PC-9 (cell line): ENCODE data around the gene RPS6KA5. TPM values are rescaled to one million over a fixed set of nuclear protein-coding genes. Genes with fewer than 3 reads are reported as not detected.

Source experiments
- BruUV-seq: library from RNA; stranded (reverse); fragments of 400-500 nt; replicated peaks from 2 replicates; lab custom pipeline; 2021; lab: Mats Ljungman, UMichigan
- CTCF ChIA-PET: fragments of 300-600 bp; sonication (Branson Sonifier 250); formaldehyde crosslinking; loops from one replicate; lab custom pipeline; 2022; ENCODE audit warnings: antibody characterized with exemption; lab: Charles Lee
- POLR2A ChIA-PET: fragments of 300-600 bp; sonication (Branson Sonifier 250); formaldehyde crosslinking; loops from one replicate; lab custom pipeline; 2022; ENCODE audit warnings: antibody characterized with exemption; ENCODE audit not compliant: unreplicated experiment; lab: Charles Lee
- DNase-seq, 2 experiments: peaks; one replicate each; pipeline versions ENCODE4 v3.0.0 to v3.0.0-alpha.2; 2015 to 2022; ENCODE audit warnings: mixed read lengths in 1 of 2
- H2AFZ ChIP-seq: fragments of 200-600 bp; sonication (generic); 2 replicates; pipeline ENCODE4 v1.8.1; 2017; ENCODE audit warnings: antibody characterized with exemption
- H3F3A ChIP-seq: fragments of 200-600 bp; sonication (generic); 2 replicates; pipeline ENCODE4 v1.8.1; 2017; ENCODE audit warnings: antibody characterized with exemption, mild to moderate bottlenecking, low read depth; ENCODE audit not compliant: insufficient read depth
- H3K27ac ChIP-seq: fragments of 200-600 bp; sonication (generic); 2 replicates; pipeline ENCODE4 v1.6.1; 2016; ENCODE audit warnings: mixed run types
- H3K27me3 ChIP-seq: fragments of 200-600 bp; sonication (generic); 2 replicates; pipeline ENCODE4 v1.6.1; 2016; ENCODE audit warnings: low read depth, mixed run types; ENCODE audit not compliant: insufficient read depth
- H3K36me3 ChIP-seq: fragments of 200-600 bp; sonication (generic); 2 replicates; pipeline ENCODE4 v1.6.1; 2016; ENCODE audit warnings: low read depth, mixed run types
- H3K4me1 ChIP-seq: fragments of 200-600 bp; sonication (generic); replicated peaks from 2 replicates; pipeline ENCODE4 v1.6.1; 2016; ENCODE audit warnings: mixed run types; ENCODE audit not compliant: insufficient read depth
- H3K4me2 ChIP-seq: fragments of 200-600 bp; sonication (generic); 2 replicates; pipeline ENCODE4 v1.6.1; 2017; ENCODE audit warnings: mixed run types
- H3K4me3 ChIP-seq: fragments of 200-600 bp; sonication (generic); 2 replicates; pipeline ENCODE4 v1.6.1; 2016; ENCODE audit warnings: mixed run types
- H3K79me2 ChIP-seq: fragments of 200-600 bp; sonication (generic); 2 replicates; pipeline ENCODE4 v1.6.1; 2017; ENCODE audit warnings: low read depth, mixed run types
- H3K9me2 ChIP-seq: fragments of 200-600 bp; sonication (generic); 2 replicates; pipeline ENCODE4 v1.8.1; 2017; ENCODE audit warnings: mild to moderate bottlenecking; ENCODE audit not compliant: insufficient read depth
- H3K9me3 ChIP-seq: fragments of 200-600 bp; sonication (generic); 2 replicates; pipeline ENCODE4 v1.8.1; 2016; ENCODE audit warnings: low read depth; ENCODE audit not compliant: insufficient read depth
- H4K20me1 ChIP-seq: fragments of 200-600 bp; sonication (generic); 2 replicates; pipeline ENCODE4 v1.8.1; 2017; ENCODE audit not compliant: insufficient read depth
- EZH2 ChIP-seq: fragments of 200-600 bp; sonication (generic); IDR thresholded peaks from 2 replicates; pipeline ENCODE4 v1.8.0; 2017; ENCODE audit warnings: antibody characterized with exemption, low read depth
- intact Hi-C: fragments of 100-400 bp; cut with micrococcal nuclease; formaldehyde crosslinking; loops from one replicate; pipeline ENCODE4 v1.10.0; 2022; ENCODE audit not compliant: unreplicated experiment
- total RNA-seq: library from RNA; stranded (reverse); gene quantifications from 2 replicates; pipeline ENCODE4 v1.2.3, GENCODE V29; 2021
- TF ChIP-seq, protein P1 (sequence below): fragments of 200-600 bp; sonication (generic); conservative IDR thresholded peaks from 2 replicates; pipeline ENCODE4 v1.6.1; 2017; ENCODE audit warnings: mixed run types, antibody characterized with exemption, mild to moderate bottlenecking, moderate library complexity

Gene RPS6KA5
- total RNA-seq, 1 experiment from 2014 or later: 3.5 TPM

DNA sequence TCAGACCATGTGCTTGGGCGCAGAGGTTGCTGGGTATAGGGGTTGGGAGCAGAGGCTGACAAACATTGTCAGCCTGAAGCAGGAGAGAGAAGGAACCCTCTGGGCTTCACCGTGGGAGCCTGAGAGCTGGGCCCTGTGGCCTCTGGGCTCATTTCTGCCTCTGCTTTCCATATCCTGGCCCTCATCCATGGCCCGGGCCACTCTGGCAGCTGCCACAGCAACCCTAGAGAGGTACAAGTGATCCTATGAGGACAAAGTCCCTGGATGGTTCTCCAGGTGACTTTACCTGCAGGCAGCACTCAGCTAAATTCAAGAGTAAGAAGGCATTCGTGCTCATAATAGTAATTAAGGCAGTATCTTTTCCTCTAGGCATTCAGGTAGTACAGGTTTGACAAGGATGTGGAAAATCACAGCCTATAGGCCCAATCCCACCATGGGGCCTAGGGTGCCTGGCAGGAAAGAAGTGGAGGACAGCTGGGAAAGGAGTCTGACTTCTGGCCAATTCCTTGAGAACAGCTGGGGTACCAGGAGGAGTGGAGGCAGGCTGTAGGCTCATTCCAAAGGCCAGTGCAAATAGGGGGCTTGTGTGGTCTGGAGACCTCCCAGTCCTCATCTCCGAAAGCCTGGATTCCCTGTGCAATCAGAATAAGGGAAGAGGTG is 240.6 kb downstream of the RPS6KA5 start:
- Histone ChIP-seq H2AFZ (no peak overlapping the region), H3K27me3 (no peaks in the 10 kb centered on the region), H3K36me3 (no peaks in the 10 kb centered on the region), H3K4me2 (peak overlapping the region; percentile 3; the same call in 1 of the 2 replicates), H3F3A (no peaks in the 10 kb centered on the region), H3K9me2 (no peaks in the 10 kb centered on the region), H3K27ac (no peak overlapping the region), H3K79me2 (no peaks in the 10 kb centered on the region), H3K4me3 (no peak overlapping the region), H3K9me3 (no peaks in the 10 kb centered on the region), H3K4me1 (0 out of 2 replicates have a peak, but pooled peaks cover 4% of the 10 kb centered on the region), H4K20me1 (no peaks in the 10 kb centered on the region)
- no TSS peak for BruUV-seq
- ChIA-PET CTCF (no interaction called here), POLR2A (no interaction called here)
- DNase-seq: peak in 1 of 2 experiments; percentile 55
- TF ChIP-seq EZH2: no peak
- TF ChIP-seq, protein P1, sequence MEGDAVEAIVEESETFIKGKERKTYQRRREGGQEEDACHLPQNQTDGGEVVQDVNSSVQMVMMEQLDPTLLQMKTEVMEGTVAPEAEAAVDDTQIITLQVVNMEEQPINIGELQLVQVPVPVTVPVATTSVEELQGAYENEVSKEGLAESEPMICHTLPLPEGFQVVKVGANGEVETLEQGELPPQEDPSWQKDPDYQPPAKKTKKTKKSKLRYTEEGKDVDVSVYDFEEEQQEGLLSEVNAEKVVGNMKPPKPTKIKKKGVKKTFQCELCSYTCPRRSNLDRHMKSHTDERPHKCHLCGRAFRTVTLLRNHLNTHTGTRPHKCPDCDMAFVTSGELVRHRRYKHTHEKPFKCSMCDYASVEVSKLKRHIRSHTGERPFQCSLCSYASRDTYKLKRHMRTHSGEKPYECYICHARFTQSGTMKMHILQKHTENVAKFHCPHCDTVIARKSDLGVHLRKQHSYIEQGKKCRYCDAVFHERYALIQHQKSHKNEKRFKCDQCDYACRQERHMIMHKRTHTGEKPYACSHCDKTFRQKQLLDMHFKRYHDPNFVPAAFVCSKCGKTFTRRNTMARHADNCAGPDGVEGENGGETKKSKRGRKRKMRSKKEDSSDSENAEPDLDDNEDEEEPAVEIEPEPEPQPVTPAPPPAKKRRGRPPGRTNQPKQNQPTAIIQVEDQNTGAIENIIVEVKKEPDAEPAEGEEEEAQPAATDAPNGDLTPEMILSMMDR: no peak
- intact Hi-C loops: no loop called here

- no peak overlapping the region for H2AFZ ChIP-seq
- H3F3A ChIP-seq: no peaks in the 10 kb centered on the region
- no peaks in the 10 kb centered on the region for H3K36me3 ChIP-seq
- no peaks in the 10 kb centered on the region for H4K20me1 ChIP-seq
- BruUV-seq: no TSS peak
- H3K79me2 ChIP-seq: no peaks in the 10 kb centered on the region
- POLR2A ChIA-PET: no interaction called here
- H3K27ac ChIP-seq: no peak overlapping the region
- DNase-seq: no peak
- no peak overlapping the region for H3K4me2 ChIP-seq
- CTCF ChIA-PET: no interaction called here
- H3K9me3 ChIP-seq: no peaks in the 10 kb centered on the region
- intact Hi-C loops: no loop called here
- H3K4me1 ChIP-seq: 0 out of 2 replicates have a peak, but pooled peaks cover 4% of the 10 kb centered on the region
- no peaks in the 10 kb centered on the region for H3K27me3 ChIP-seq
- no peak overlapping the region for H3K4me3 ChIP-seq
- TF ChIP-seq EZH2: no peak
- TF ChIP-seq, protein P1: no peak
- H3K9me2 ChIP-seq: no peaks in the 10 kb centered on the region
These were observed 241.7 kb downstream of the RPS6KA5 start for GRCh38 chr14:90818715-90819114.

DNA sequence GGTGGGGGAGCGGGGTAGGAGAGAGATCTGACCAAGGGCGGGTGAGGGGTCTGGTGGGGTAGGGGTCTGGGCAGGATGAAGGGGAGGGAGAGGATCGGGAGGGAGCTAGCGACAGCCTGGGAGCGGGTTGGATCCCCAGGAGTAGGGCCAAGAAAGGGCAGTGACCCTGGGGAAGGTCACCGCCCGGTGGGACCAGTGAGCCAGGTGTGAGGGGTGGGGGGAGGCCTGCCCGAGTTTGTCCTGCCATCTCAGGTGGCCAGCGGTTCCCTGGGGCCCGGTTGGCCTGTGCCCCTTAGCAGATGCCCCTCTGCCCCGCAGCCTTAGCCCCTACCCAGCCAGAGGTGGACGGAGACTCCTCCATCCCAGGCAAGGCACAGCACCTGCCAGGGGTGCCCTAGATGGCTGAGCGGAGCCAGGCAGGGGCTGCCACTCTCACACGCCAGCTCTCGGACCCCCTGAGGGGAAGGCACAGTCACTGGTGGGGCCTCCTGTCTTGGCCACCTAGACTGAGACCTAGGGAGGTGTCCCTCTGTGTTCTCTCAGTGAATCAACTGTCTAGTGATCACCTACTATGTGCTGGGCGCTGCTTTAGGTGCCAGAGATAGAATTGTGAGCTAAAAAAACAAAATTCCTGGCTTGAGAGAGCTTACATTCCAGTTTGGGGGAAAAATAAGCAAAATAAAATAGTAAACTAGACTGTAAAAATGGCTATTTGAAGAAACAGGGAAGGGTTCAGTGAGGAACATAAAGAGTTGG is 243.6 kb downstream of the RPS6KA5 start:
- ChIA-PET CTCF (interaction anchor here (0.5 kb wide), 1 partner anchor 448 kb away, joined by 4 read pairs; no protein-coding TSS in a partner anchor), POLR2A (no interaction called here)
- no peak overlapping the region for H3K4me2 ChIP-seq
- no peak overlapping the region for H3K27ac ChIP-seq
- no peak for DNase-seq
- intact Hi-C loops: no loop called here
- H3K9me3 ChIP-seq: no peaks in the 10 kb centered on the region
- BruUV-seq: no TSS peak
- no peak for TF ChIP-seq EZH2
- TF ChIP-seq, protein P1: no peak
- H2AFZ ChIP-seq: no peak overlapping the region
- no peak overlapping the region for H3K4me3 ChIP-seq
- no peaks in the 10 kb centered on the region for H3K9me2 ChIP-seq
- no peaks in the 10 kb centered on the region for H3K27me3 ChIP-seq
- H3F3A ChIP-seq: no peaks in the 10 kb centered on the region
- H4K20me1 ChIP-seq: no peaks in the 10 kb centered on the region
- H3K36me3 ChIP-seq: no peaks in the 10 kb centered on the region
- 0 out of 2 replicates have a peak, but pooled peaks cover 4% of the 10 kb centered on the region for H3K4me1 ChIP-seq
- H3K79me2 ChIP-seq: no peaks in the 10 kb centered on the region
